A673 (cell line): ENCODE data around the gene KCNK5.

ENCODE experiments used
- CTCF ChIP-seq: fragments of 300-800, 200-600 bp; sonication (generic); conservative IDR thresholded peaks from 2 replicates; pipeline ENCODE4 v1.5.1; 2017; ENCODE audit warnings: low read depth, mild to moderate bottlenecking, antibody characterized with exemption, low read length, moderate library complexity, mixed read lengths
- EZH2 ChIP-seq: fragments of 200-600 bp; sonication (generic); IDR thresholded peaks from 2 replicates; pipeline ENCODE4 v1.6.1; 2017; ENCODE audit warnings: borderline replicate concordance, low read depth, mild to moderate bottlenecking, mixed read lengths, antibody characterized with exemption, low read length; ENCODE audit not compliant: poor library complexity, severe bottlenecking

- TF ChIP-seq CTCF: no peak
- TF ChIP-seq EZH2: no peak
Observed at GRCh38 chr6:39260456-39260855, 31.2 kb upstream of the KCNK5 start.
